Endothelial cell (in vitro differentiated cells): ENCODE data around the gene LRRC41. TPM values are rescaled to one million over a fixed set of nuclear protein-coding genes. Genes with fewer than 3 reads are reported as not detected.
A peak's percentile ranks its signal among the peaks of the same experiment; 100 is the strongest.

Experiments used
- DNase-seq: peaks from one replicate; pipeline ENCODE4 v3.0.0; 2021; ENCODE audit warnings: low spot score
- H3K27ac Mint-ChIP-seq: one replicate; pipeline ENCODE4 v1.8.0; 2021; ENCODE audit warnings: mixed read lengths, inconsistent platforms; ENCODE audit not compliant: unreplicated experiment
- H3K27me3 Mint-ChIP-seq: one replicate; pipeline ENCODE4 v1.8.0; 2021; ENCODE audit warnings: mild to moderate bottlenecking, moderate library complexity, mixed read lengths, inconsistent platforms; ENCODE audit not compliant: unreplicated experiment
- H3K36me3 Mint-ChIP-seq: one replicate; pipeline ENCODE4 v1.8.0; 2021; ENCODE audit warnings: mild to moderate bottlenecking, low read depth, mixed read lengths, inconsistent platforms; ENCODE audit not compliant: unreplicated experiment
- H3K4me1 Mint-ChIP-seq: one replicate; pipeline ENCODE4 v1.8.0; 2021; ENCODE audit warnings: mild to moderate bottlenecking, mixed read lengths, inconsistent platforms; ENCODE audit not compliant: unreplicated experiment
- H3K4me3 Mint-ChIP-seq: one replicate; pipeline ENCODE4 v1.8.0; 2021; ENCODE audit warnings: mild to moderate bottlenecking, mixed read lengths, inconsistent platforms; ENCODE audit not compliant: unreplicated experiment
- H3K9me3 Mint-ChIP-seq: one replicate; pipeline ENCODE4 v1.8.0; 2021; ENCODE audit warnings: mixed read lengths, inconsistent platforms; ENCODE audit not compliant: unreplicated experiment
- total RNA-seq: library from RNA; stranded (reverse); fragmentation: NEBNext Ultra II Directional; extraction: Animal tissue kit (Norgen Biotek cat#: 25700); gene quantifications from one replicate; pipeline ENCODE4 v1.2.1, GENCODE V29; 2021; ENCODE audit not compliant: unreplicated experiment
- TF ChIP-seq, protein P1 (sequence below): fragments of 200-600 bp; sonication (generic); IDR thresholded peaks from one replicate; pipeline ENCODE4 v1.5.0; 2021; ENCODE audit warnings: antibody characterized with exemption; ENCODE audit not compliant: unreplicated experiment

LRRC41 gene
- total RNA-seq, 1 donor from 2014 or later = 73.5 TPM

DNA sequence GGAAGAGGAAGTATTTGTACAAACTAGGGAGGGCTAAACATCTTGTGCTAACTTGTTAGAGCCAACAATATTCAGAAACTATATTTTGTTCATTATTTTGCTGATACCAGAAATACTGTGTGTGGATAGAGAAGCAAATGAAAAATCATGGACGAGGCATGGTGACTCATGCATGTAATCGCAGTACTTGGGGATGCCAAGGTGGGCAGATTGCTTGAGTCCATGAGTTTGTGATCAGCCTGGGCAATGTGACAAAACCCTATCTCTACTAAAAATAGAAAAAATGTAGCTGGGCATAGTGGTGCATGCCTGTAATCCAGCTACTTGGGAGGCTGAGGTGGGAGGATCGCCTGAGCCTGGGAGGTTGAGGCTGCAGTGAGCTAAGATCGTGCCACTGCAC is 13.4 kb downstream of the LRRC41 start:
- Mint-ChIP-seq H3K36me3 (peaks cover 21% of the 10 kb centered on the region), H3K4me1 (peaks cover 18% of the 10 kb centered on the region), H3K4me3 (no peak overlapping the region), H3K27ac (no peak overlapping the region), H3K9me3 (no peaks in the 10 kb centered on the region), H3K27me3 (no peaks in the 10 kb centered on the region)
- no peak for DNase-seq
- TF ChIP-seq, protein P1, sequence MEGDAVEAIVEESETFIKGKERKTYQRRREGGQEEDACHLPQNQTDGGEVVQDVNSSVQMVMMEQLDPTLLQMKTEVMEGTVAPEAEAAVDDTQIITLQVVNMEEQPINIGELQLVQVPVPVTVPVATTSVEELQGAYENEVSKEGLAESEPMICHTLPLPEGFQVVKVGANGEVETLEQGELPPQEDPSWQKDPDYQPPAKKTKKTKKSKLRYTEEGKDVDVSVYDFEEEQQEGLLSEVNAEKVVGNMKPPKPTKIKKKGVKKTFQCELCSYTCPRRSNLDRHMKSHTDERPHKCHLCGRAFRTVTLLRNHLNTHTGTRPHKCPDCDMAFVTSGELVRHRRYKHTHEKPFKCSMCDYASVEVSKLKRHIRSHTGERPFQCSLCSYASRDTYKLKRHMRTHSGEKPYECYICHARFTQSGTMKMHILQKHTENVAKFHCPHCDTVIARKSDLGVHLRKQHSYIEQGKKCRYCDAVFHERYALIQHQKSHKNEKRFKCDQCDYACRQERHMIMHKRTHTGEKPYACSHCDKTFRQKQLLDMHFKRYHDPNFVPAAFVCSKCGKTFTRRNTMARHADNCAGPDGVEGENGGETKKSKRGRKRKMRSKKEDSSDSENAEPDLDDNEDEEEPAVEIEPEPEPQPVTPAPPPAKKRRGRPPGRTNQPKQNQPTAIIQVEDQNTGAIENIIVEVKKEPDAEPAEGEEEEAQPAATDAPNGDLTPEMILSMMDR = no peak

GRCh38 chr1:46289134-46289494 is 14.3 kb downstream of the LRRC41 start:
- TF ChIP-seq, protein P1 = no peak
- H3K27me3 Mint-ChIP-seq = peaks cover 2% of the 10 kb centered on the region
- DNase-seq = no peak
- H3K9me3 Mint-ChIP-seq = no peaks in the 10 kb centered on the region
- peak overlapping the region; percentile 91 for H3K27ac Mint-ChIP-seq
- peaks cover 18% of the 10 kb centered on the region for H3K4me1 Mint-ChIP-seq
- peaks cover 30% of the 10 kb centered on the region for H3K36me3 Mint-ChIP-seq
- H3K4me3 Mint-ChIP-seq = no peak overlapping the region

- DNase-seq = no peak
- H3K36me3 Mint-ChIP-seq = peaks cover 33% of the 10 kb centered on the region
- peak overlapping the region; percentile 91 for H3K27ac Mint-ChIP-seq
- H3K4me1 Mint-ChIP-seq = peaks cover 18% of the 10 kb centered on the region
- TF ChIP-seq, protein P1 = no peak
- H3K4me3 Mint-ChIP-seq = peak overlapping the region; percentile 56
- no peaks in the 10 kb centered on the region for H3K9me3 Mint-ChIP-seq
- peaks cover 2% of the 10 kb centered on the region for H3K27me3 Mint-ChIP-seq
These were observed 14.8 kb downstream of the LRRC41 start for GRCh38 chr1:46288485-46289133.

- DNase-seq = no peak
- no peak overlapping the region for H3K27ac Mint-ChIP-seq
- no peaks in the 10 kb centered on the region for H3K9me3 Mint-ChIP-seq
- peaks cover 2% of the 10 kb centered on the region for H3K27me3 Mint-ChIP-seq
- TF ChIP-seq, protein P1 = no peak
- H3K36me3 Mint-ChIP-seq = peaks cover 41% of the 10 kb centered on the region
- H3K4me1 Mint-ChIP-seq = peaks cover 18% of the 10 kb centered on the region
- H3K4me3 Mint-ChIP-seq = peak overlapping the region; percentile 44
These were observed 17.5 kb downstream of the LRRC41 start for GRCh38 chr1:46285730-46286477.
